Measurements from ENCODE around the gene MIF4GD.

Gene MIF4GD

DNA sequence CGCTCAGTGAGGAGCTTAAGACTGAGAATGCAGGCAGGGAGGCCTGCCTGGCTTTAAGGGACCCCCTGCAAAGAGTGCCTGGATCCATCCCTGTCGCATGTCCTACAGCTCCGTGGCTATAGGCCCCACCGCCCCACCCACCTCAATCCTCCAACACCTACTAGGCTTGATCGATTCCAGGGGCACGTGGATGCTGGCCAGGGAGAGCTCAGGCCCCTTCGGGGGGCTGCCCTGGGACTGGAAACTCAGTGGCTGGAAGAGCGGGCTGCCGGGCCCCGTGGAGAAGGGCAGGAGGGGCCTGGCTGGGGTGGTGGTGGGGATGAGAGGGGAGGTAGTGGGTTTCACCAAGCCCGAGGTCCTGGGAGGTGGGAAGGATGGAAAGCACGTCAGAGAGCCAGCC is 31.8 kb downstream of the MIF4GD start:
- no peak overlapping the region for H3K4me2 ChIP-seq
- H3K9ac ChIP-seq: no peak overlapping the region
- H3K4me1 ChIP-seq: peaks cover 39% of the 10 kb centered on the region
- H3K4me3 ChIP-seq: no peak overlapping the region
- no peak overlapping the region for H3K27ac ChIP-seq
- no peak for TF ChIP-seq Cebpa-rat (IDR thresholded peaks at IDR 0.05)
- no peaks in the 10 kb centered on the region for H3K27me3 ChIP-seq
- peaks cover 52% of the 10 kb centered on the region for H4K20me1 ChIP-seq
- peaks cover 99% of the 10 kb centered on the region for H3K36me3 ChIP-seq
- no peaks in the 10 kb centered on the region for H3K9me3 ChIP-seq

DNA sequence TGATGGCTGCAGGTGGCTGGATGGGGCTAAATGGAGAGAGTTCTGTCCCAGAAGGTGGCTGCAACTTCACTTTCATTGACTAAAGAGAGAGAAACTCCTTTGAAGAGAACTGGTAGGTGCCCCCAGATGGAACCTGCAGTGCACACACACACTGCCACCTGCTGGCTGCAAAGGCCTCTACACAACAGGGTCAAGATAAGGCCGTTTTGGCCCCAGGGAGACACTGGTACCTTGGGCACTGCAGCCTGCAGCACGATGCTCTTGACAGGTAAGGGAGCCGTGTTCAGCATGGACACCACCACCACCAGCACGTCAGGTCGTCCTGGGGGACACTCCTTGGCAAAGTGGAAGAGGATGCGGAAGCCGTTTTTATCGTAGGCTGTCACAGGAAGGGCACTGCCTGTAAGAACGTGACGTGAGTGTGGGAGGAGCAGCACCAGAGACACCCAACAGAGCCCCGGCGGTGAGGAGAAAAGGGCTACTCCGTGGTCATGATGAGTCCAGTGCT is 32.3 kb downstream of the MIF4GD start:
- TF ChIP-seq Cebpa-rat (IDR thresholded peaks at IDR 0.05): no peak
- no peaks in the 10 kb centered on the region for H3K9me3 ChIP-seq
- peaks cover 100% of the 10 kb centered on the region for H3K36me3 ChIP-seq
- H3K27me3 ChIP-seq: no peaks in the 10 kb centered on the region
- no peak overlapping the region for H3K4me3 ChIP-seq
- peaks cover 47% of the 10 kb centered on the region for H4K20me1 ChIP-seq
- no peak overlapping the region for H3K4me2 ChIP-seq
- H3K27ac ChIP-seq: no peak overlapping the region
- no peak overlapping the region for H3K9ac ChIP-seq
- peaks cover 35% of the 10 kb centered on the region for H3K4me1 ChIP-seq

DNA sequence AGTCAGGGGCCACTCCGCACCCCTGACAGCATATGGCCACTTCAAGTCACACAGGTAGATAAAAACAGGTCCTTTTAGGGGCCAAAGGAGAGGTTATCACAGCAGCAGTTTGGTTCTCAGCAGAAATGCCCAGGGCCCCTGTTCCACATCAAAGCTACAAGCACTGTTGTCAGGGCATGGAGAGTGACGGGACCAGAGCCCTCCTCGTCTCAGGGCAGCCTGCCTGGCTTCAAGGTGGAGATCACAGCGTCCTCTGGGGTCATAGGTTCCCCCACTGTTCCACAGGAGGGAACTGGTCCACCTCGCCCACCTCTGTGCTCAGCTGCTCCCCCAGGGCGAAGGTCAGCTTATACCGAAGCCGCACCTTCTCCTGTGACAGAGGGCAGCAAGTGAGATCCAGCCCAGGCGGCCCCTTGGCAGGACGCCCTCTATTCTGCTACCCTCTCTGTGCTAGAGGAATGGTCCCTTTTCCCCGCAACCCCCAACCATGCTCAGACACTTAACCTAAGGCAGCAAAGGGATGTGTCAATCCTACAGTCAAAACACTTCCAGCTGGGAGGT is 32.9 kb downstream of the MIF4GD start:
- H3K9me3 ChIP-seq: no peaks in the 10 kb centered on the region
- no peak overlapping the region for H3K4me2 ChIP-seq
- H3K4me3 ChIP-seq: no peak overlapping the region
- peaks cover 28% of the 10 kb centered on the region; the same call in 1 of the 2 replicates for H3K4me1 ChIP-seq
- H3K27me3 ChIP-seq: no peaks in the 10 kb centered on the region
- H3K36me3 ChIP-seq: peaks cover 100% of the 10 kb centered on the region
- no peak for TF ChIP-seq Cebpa-rat (IDR thresholded peaks at IDR 0.05)
- peaks cover 41% of the 10 kb centered on the region for H4K20me1 ChIP-seq
- H3K9ac ChIP-seq: no peak overlapping the region
- peak overlapping the region; percentile 41; the same call in 1 of the 2 replicates for H3K27ac ChIP-seq

DNA sequence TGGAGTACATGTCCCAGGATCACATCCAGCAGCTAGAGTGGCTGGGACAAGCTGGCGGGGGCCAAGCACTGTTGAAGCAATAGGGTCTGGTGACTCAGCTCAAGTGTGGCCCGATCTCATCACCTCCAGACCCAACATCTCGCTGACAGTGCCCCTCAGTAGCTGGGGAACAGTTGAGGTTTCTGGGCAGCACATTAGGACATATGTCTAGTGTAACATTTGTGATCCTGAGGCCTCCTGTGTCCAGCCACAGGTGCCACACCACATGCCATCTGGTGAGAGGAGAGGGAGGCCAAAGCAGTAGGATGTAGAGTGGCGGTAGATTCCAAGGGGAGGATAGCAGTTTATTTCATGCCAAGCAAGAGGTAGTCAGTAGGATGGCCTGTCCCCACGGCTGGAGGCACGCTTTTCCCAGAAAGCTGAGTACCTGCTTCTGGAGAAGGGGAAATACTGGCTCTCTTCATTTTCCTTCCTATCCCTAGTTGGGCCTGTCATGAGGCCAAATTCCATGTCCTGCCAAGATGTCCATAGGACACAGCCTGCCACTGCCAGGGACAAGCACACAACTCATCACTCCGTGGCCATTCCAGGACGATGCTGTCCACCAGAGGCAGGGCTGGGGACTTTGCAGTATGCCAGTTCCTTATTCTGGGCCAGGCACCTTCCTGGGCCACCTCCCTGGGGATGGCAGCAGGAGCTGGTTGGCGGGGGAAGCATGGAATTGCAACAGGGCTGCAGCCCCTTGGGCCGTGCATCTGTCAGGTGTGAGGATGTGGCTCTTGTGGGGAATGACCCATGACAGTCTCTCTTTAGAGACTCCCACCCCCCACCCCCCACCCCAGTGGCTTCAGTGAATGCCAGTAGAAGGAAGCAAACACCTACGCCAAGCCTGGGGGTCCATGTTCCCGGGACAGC is 33.7 kb downstream of the MIF4GD start:
- H3K9ac ChIP-seq: no peak overlapping the region
- TF ChIP-seq Cebpa-rat (IDR thresholded peaks at IDR 0.05): no peak
- peaks cover 23% of the 10 kb centered on the region; the same call in 1 of the 2 replicates for H3K4me1 ChIP-seq
- H3K4me3 ChIP-seq: no peak overlapping the region
- H3K36me3 ChIP-seq: peaks cover 100% of the 10 kb centered on the region
- no peak overlapping the region for H3K4me2 ChIP-seq
- no peaks in the 10 kb centered on the region for H3K9me3 ChIP-seq
- no peak overlapping the region; the same call in 1 of the 2 replicates for H3K27ac ChIP-seq
- peaks cover 41% of the 10 kb centered on the region for H4K20me1 ChIP-seq
- H3K27me3 ChIP-seq: no peaks in the 10 kb centered on the region

DNA sequence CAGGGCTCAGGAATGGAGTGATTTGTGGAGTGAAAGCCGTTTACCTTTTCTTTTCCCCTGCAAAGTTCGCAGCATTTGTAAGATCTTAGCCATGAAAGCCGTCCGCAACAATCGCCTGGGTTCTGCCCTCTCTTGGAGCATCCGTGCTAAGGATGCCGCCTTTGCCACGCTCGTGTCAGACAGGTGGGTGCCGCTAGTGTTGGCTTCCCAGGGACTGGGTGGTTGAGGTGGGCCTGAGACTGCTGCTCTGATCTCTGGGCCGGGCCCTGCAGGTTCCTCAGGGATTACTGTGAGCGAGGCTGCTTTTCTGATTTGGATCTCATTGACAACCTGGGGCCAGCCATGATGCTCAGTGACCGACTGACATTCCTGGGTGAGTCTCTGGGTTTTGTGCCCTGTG is 38.2 kb downstream of the MIF4GD start:
- H4K20me1 ChIP-seq: peaks cover 42% of the 10 kb centered on the region
- no peaks in the 10 kb centered on the region for H3K9me3 ChIP-seq
- peaks cover 99% of the 10 kb centered on the region for H3K36me3 ChIP-seq
- H3K27ac ChIP-seq: no peak overlapping the region
- peaks cover 24% of the 10 kb centered on the region for H3K4me1 ChIP-seq
- no peaks in the 10 kb centered on the region for H3K27me3 ChIP-seq
- H3K4me3 ChIP-seq: no peak overlapping the region
- no peak overlapping the region for H3K9ac ChIP-seq
- H3K4me2 ChIP-seq: no peak overlapping the region
- TF ChIP-seq Cebpa-rat (IDR thresholded peaks at IDR 0.05): no peak

DNA sequence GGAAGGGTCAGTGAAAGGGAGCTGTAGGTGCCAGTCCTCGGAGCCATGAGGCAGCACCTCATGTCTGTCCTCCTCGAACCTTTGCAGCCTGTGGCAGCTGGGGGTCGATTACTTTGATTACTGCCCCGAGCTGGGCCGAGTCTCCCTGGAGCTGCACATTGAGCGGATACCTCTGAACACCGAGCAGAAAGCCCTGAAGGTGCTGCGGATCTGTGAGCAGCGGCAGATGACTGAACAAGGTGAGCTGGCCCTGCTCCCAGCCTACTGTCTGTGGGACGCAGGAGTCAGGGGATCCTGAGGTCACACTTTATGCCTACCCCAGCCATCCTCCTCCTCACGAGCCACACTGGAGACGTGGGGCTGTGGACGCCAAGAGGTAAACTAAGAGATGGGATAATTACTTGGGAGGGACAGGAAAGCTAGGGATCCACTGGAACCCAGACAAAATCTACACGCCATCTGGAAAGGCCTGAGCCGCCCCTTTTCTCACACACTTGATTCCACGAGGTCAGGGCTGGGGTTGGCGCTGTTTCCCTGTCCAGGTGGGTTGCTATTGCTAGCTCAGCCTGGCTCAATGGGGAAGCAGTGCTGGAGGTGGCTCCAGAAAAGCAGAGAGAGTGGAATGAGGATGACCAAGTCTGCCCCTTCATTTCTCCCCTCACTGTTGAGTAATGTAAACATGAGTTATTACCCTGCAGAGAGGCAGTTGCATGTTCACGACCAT is 39.1 kb downstream of the MIF4GD start:
- peaks cover 99% of the 10 kb centered on the region for H3K36me3 ChIP-seq
- no peak overlapping the region for H3K9ac ChIP-seq
- H3K4me3 ChIP-seq: no peak overlapping the region
- no peaks in the 10 kb centered on the region for H3K9me3 ChIP-seq
- peaks cover 24% of the 10 kb centered on the region for H3K4me1 ChIP-seq
- H3K27me3 ChIP-seq: no peaks in the 10 kb centered on the region
- peaks cover 42% of the 10 kb centered on the region for H4K20me1 ChIP-seq
- H3K4me2 ChIP-seq: no peak overlapping the region
- no peak overlapping the region for H3K27ac ChIP-seq
- no peak for TF ChIP-seq Cebpa-rat (IDR thresholded peaks at IDR 0.05)

DNA sequence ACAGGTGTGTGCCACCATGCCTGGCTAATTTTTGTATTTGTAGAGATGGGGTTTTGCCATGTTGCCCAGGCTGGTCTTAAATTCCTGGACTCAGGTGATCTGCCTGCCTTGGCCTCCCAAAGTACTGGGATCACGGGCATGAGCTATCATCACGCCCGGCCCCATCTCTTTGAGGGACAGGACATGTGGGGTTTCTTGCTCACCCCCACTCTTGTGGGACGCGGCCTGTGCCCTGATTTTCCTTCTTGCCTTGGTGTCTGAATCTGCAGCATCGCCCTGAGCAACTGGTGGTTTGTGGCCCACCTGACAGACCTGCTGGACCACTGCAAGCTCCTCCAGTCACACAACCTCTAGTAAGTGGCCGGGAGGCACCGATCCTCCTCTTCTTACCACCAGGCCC is 40.0 kb downstream of the MIF4GD start:
- Histone ChIP-seq H3K9me3 (no peaks in the 10 kb centered on the region), H3K36me3 (peaks cover 99% of the 10 kb centered on the region), H3K27ac (no peak overlapping the region), H4K20me1 (peaks cover 36% of the 10 kb centered on the region), H3K9ac (no peak overlapping the region), H3K4me2 (no peak overlapping the region), H3K4me1 (peaks cover 24% of the 10 kb centered on the region), H3K27me3 (no peaks in the 10 kb centered on the region), H3K4me3 (no peak overlapping the region)
- no peak for TF ChIP-seq Cebpa-rat (IDR thresholded peaks at IDR 0.05)

DNA sequence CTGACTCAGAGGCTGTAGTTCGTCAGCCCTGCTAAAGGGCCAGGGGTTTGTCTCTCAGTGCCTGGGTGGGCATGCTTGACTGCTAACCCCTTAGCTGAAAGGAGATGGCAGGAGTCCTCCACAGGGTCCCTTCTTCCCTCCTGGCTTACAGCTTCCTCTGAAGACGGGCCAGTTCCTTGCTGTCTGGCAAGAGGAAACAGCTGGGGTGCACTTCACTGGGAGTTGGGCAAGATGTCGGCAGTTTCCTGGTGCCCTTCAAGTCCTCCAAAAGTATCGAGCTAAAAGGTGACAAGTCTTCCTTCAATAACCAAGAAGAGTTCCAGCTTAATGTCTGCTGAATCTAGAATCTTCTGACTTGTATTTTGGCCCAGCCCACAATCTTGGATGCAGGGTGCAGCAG is 42.2 kb downstream of the MIF4GD start:
- Histone ChIP-seq H3K9ac (peak overlapping the region; percentile 50; the same call in 1 of the 2 replicates), H3K4me1 (peaks cover 24% of the 10 kb centered on the region), H4K20me1 (peaks cover 27% of the 10 kb centered on the region), H3K27ac (peak overlapping the region; percentile 64), H3K27me3 (no peaks in the 10 kb centered on the region), H3K9me3 (no peaks in the 10 kb centered on the region), H3K4me2 (peak overlapping the region; percentile 72), H3K4me3 (no peak overlapping the region), H3K36me3 (peaks cover 99% of the 10 kb centered on the region)
- no peak for TF ChIP-seq Cebpa-rat (IDR thresholded peaks at IDR 0.05)

DNA sequence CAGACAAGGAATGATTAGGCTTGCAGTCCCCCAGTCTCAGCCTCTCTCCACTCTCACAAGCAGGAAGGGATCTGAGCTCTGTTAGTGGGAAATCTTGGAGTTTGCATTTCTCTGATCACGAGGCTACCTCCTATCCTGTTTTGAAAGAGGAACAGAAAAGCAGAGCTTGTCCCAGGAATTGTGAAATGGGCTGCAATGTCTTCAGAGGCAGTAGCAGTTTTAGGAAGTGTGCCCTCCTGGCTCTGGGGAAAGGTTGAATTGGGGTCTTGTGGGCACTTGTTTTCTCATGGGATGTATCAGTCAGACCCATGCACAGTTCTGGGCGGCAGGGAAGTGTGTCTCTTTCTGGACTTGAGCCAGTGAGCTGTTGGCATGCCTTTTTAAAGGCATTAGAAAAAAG is 42.7 kb downstream of the MIF4GD start:
- H3K36me3 ChIP-seq: peaks cover 99% of the 10 kb centered on the region
- H3K27ac ChIP-seq: peak overlapping the region; percentile 64
- no peak overlapping the region for H3K4me3 ChIP-seq
- peak overlapping the region; percentile 72 for H3K4me2 ChIP-seq
- peak overlapping the region; percentile 50; the same call in 1 of the 2 replicates for H3K9ac ChIP-seq
- no peaks in the 10 kb centered on the region for H3K27me3 ChIP-seq
- H3K9me3 ChIP-seq: no peaks in the 10 kb centered on the region
- H4K20me1 ChIP-seq: peaks cover 27% of the 10 kb centered on the region
- no peak for TF ChIP-seq Cebpa-rat (IDR thresholded peaks at IDR 0.05)
- H3K4me1 ChIP-seq: peaks cover 24% of the 10 kb centered on the region

All from BLaER1 (cell line).